SK-N-SH treated with all-trans-retinoic acid at 6 μM for 48 hours (cell line): ENCODE results near the gene ZFP62.

Experiments
- ATAC-seq: fragments of 200-7000 bp; cut with Tn5 transposase; 3 replicates; pipeline ENCODE4 v1.9.1; 2020; ENCODE audit warnings: mild to moderate bottlenecking, moderate library complexity
- BACH2 ChIP-seq: fragments of 250-450 bp; sonication (Bioruptor Pico); IDR thresholded peaks from 2 replicates; pipeline ENCODE4 v1.9.0; 2021; ENCODE audit warnings: mild to moderate bottlenecking, borderline replicate concordance
- CREB5 ChIP-seq: fragments of 250-450 bp; sonication (Bioruptor Pico); IDR thresholded peaks from 2 replicates; pipeline ENCODE4 v1.5.1; 2020; ENCODE audit warnings: low read depth, mild to moderate bottlenecking, moderate library complexity
- CSDC2 ChIP-seq: fragments of 250-450 bp; sonication (Bioruptor Pico); IDR thresholded peaks from 2 replicates; pipeline ENCODE4 v1.5.0; 2020; ENCODE audit warnings: mild to moderate bottlenecking, moderate library complexity
- CSRNP3 ChIP-seq: fragments of 250-450 bp; sonication (Bioruptor Pico); IDR thresholded peaks from 2 replicates; pipeline ENCODE4 v1.5.1; 2021; ENCODE audit warnings: mild to moderate bottlenecking, moderate library complexity
- ESRRG ChIP-seq: fragments of 250-450 bp; sonication (Bioruptor Pico); IDR thresholded peaks from 2 replicates; pipeline ENCODE4 v1.6.1; 2021; ENCODE audit warnings: mild to moderate bottlenecking
- GLIS3 ChIP-seq: fragments of 250-450 bp; sonication (Bioruptor Pico); IDR thresholded peaks from 2 replicates; pipeline ENCODE4 v1.5.0; 2020; ENCODE audit warnings: mild to moderate bottlenecking, moderate library complexity
- ISL1 ChIP-seq: fragments of 250-450 bp; sonication (Bioruptor Pico); IDR thresholded peaks from 2 replicates; pipeline ENCODE4 v2.1.2; 2022; ENCODE audit warnings: mild to moderate bottlenecking, moderate library complexity
- PATZ1 ChIP-seq: fragments of 250-450 bp; sonication (Bioruptor Pico); IDR thresholded peaks from 2 replicates; pipeline ENCODE4 v1.8.0; 2020; ENCODE audit warnings: mild to moderate bottlenecking, moderate library complexity, borderline replicate concordance
- POU6F1 ChIP-seq: fragments of 250-450 bp; sonication (Bioruptor Pico); IDR thresholded peaks from 2 replicates; pipeline ENCODE4 v1.8.0; 2021; ENCODE audit warnings: low read depth, mild to moderate bottlenecking, moderate library complexity, borderline replicate concordance
- PPARA ChIP-seq: fragments of 250-450 bp; sonication (Bioruptor Pico); IDR thresholded peaks from 2 replicates; pipeline ENCODE4 v1.5.0; 2020; ENCODE audit warnings: mild to moderate bottlenecking, borderline replicate concordance
- SNAI2 ChIP-seq: fragments of 250-450 bp; sonication (Bioruptor Pico); IDR thresholded peaks from 2 replicates; pipeline ENCODE4 v1.5.0; 2020; ENCODE audit warnings: mild to moderate bottlenecking, moderate library complexity
- TCF4 ChIP-seq: fragments of 250-450 bp; sonication (Bioruptor Pico); IDR thresholded peaks from 2 replicates; pipeline ENCODE4 v1.8.0; 2021; ENCODE audit warnings: mild to moderate bottlenecking, moderate library complexity, borderline replicate concordance
- TOX ChIP-seq: fragments of 250-450 bp; sonication (Bioruptor Pico); IDR thresholded peaks from 2 replicates; pipeline ENCODE4 v1.8.0; 2021; ENCODE audit warnings: mild to moderate bottlenecking, moderate library complexity, borderline replicate concordance
- TSHZ2 ChIP-seq: fragments of 250-450 bp; sonication (Bioruptor Pico); IDR thresholded peaks from 2 replicates; pipeline ENCODE4 v1.5.0; 2020; ENCODE audit warnings: mild to moderate bottlenecking, moderate library complexity
- ZC3H10 ChIP-seq: fragments of 250-450 bp; sonication (Bioruptor Pico); IDR thresholded peaks from 2 replicates; pipeline ENCODE4 v1.5.1; 2021; ENCODE audit warnings: mild to moderate bottlenecking, moderate library complexity
- ZFP3 ChIP-seq: fragments of 250-450 bp; sonication (Bioruptor Pico); IDR thresholded peaks from 2 replicates; pipeline ENCODE4 v1.5.0; 2020; ENCODE audit warnings: mild to moderate bottlenecking, moderate library complexity
- ZFP30 ChIP-seq: fragments of 450-650 bp; formaldehyde crosslinking; IDR thresholded peaks from 2 replicates; pipeline ENCODE4 v1.5.0; 2022; ENCODE audit warnings: mild to moderate bottlenecking, moderate library complexity
- ZNF565 ChIP-seq: fragments of 450-650 bp; formaldehyde crosslinking; conservative IDR thresholded peaks from 2 replicates; pipeline ENCODE4 v1.5.0; 2020; ENCODE audit warnings: low read depth, mild to moderate bottlenecking, moderate library complexity
- ZNF70 ChIP-seq: fragments of 450-650 bp; formaldehyde crosslinking; IDR thresholded peaks from 2 replicates; pipeline ENCODE4 v1.5.0; 2020; ENCODE audit warnings: mild to moderate bottlenecking, moderate library complexity
- ZNF8 ChIP-seq: fragments of 450-650 bp; formaldehyde crosslinking; IDR thresholded peaks from 2 replicates; pipeline ENCODE4 v1.5.0; 2020; ENCODE audit warnings: mild to moderate bottlenecking, moderate library complexity

Gene ZFP62

GRCh38 chr5:180832638-180833068 is 28.4 kb downstream of the ZFP62 start:
- ATAC-seq: no peak
- TF ChIP-seq ZNF8 (CRISPR knock-in tag): no peak
- no peak for TF ChIP-seq PPARA (CRISPR knock-in tag)
- TF ChIP-seq TOX (CRISPR knock-in tag): no peak
- TF ChIP-seq SNAI2: no peak
- no peak for TF ChIP-seq POU6F1
- no peak for TF ChIP-seq TCF4 (CRISPR knock-in tag)
- no peak for TF ChIP-seq TSHZ2
- TF ChIP-seq ZNF565: no peak
- no peak for TF ChIP-seq ISL1 (CRISPR knock-in tag)
- TF ChIP-seq GLIS3 (CRISPR knock-in tag): no peak
- no peak for TF ChIP-seq ZFP30 (CRISPR knock-in tag)
- TF ChIP-seq, all 23 proteins: peak for 0

GRCh38 chr5:180831139-180832093 is 29.7 kb downstream of the ZFP62 start:
- ATAC-seq: peak; percentile 98

GRCh38 chr5:180830253-180831138 is 30.6 kb downstream of the ZFP62 start:
- peak; percentile 62 for ATAC-seq
- TF ChIP-seq GLIS3 (CRISPR knock-in tag) (no peak), ZFP30 (CRISPR knock-in tag) (no peak), CSRNP3 (CRISPR knock-in tag) (no peak), TCF4 (CRISPR knock-in tag) (no peak), ISL1 (CRISPR knock-in tag) (no peak), CSDC2 (CRISPR knock-in tag) (no peak), PPARA (CRISPR knock-in tag) (no peak), SNAI2 (no peak), PATZ1 (CRISPR knock-in tag) (no peak)

More at GRCh38 chr5:180831139-180832093, 29.7 kb downstream of the ZFP62 start:
- TF ChIP-seq GLIS3 (CRISPR knock-in tag) (no peak), TCF4 (CRISPR knock-in tag) (no peak), TOX (CRISPR knock-in tag) (no peak), SNAI2 (no peak), PATZ1 (CRISPR knock-in tag) (no peak), ESRRG (CRISPR knock-in tag) (no peak), CREB5 (CRISPR knock-in tag) (no peak), ZC3H10 (no peak), BACH2 (no peak), ZFP3 (CRISPR knock-in tag) (no peak), ZNF70 (no peak)
